Fibroblast of lung (primary cell): ENCODE measurements around the gene PRPH. TPM values are rescaled to one million over a fixed set of nuclear protein-coding genes. Genes with fewer than 3 reads are reported as not detected.
"Not testable (repeated sequence)": the region's sequence is repeated elsewhere in the genome, so short reads cannot be mapped to it uniquely, and the experiment has no call there.

ENCODE experiments used
- DNase-seq, 2 donors: peaks; one replicate each; pipeline versions ENCODE4 v3.0.0 to v3.0.0-alpha.2; 2010; ENCODE audit warnings: low read depth in 2 of 2
- H2AFZ ChIP-seq: 2 replicates; pipeline ENCODE4 v1.5.1; 2012; ENCODE audit warnings: low read length, control low read depth, inconsistent platforms
- H3K27ac ChIP-seq: 2 replicates; pipeline ENCODE4 v1.5.1; 2011; ENCODE audit warnings: low read length, control low read depth; ENCODE audit not compliant: insufficient read depth
- H3K27me3 ChIP-seq: 2 replicates; pipeline ENCODE4 v1.5.1; 2011; ENCODE audit warnings: mild to moderate bottlenecking, low read length; ENCODE audit not compliant: control insufficient read depth, insufficient read depth
- H3K36me3 ChIP-seq: 2 replicates; pipeline ENCODE4 v1.5.1; 2011; ENCODE audit warnings: low read length; ENCODE audit not compliant: control insufficient read depth, insufficient read depth
- H3K4me1 ChIP-seq: 2 replicates; pipeline ENCODE4 v1.5.1; 2011; ENCODE audit warnings: low read length; ENCODE audit not compliant: control insufficient read depth, insufficient read depth; ENCODE audit errors: extremely low read depth
- H3K4me2 ChIP-seq: 2 replicates; pipeline ENCODE4 v1.5.1; 2011; ENCODE audit warnings: low read length, control low read depth; ENCODE audit not compliant: insufficient read depth; ENCODE audit errors: extremely low read depth
- H3K4me3 ChIP-seq, 4 experiments: fragments of 200-600 bp in 1 of 4; sonication (generic) in 1 of 4; replicated peaks in 1 of 4; 2 replicates each; pipeline ENCODE4 v1.5.1; 2011 to 2016; ENCODE audit warnings: low read length in 4 of 4, low read depth in 3 of 4, mild to moderate bottlenecking in 3 of 4, control low read depth in 2 of 4, inconsistent platforms in 1 of 4, mixed read lengths in 1 of 4; ENCODE audit not compliant: insufficient read depth in 1 of 4; ENCODE audit errors: control extremely low read depth in 1 of 4
- H3K79me2 ChIP-seq: 2 replicates; pipeline ENCODE4 v1.5.1; 2012; ENCODE audit warnings: mild to moderate bottlenecking, low read length, inconsistent platforms; ENCODE audit not compliant: control insufficient read depth, insufficient read depth
- H3K9ac ChIP-seq: 2 replicates; pipeline ENCODE4 v1.5.1; 2011; ENCODE audit warnings: mild to moderate bottlenecking, low read length, control low read depth; ENCODE audit not compliant: insufficient read depth
- H3K9me3 ChIP-seq: 2 replicates; pipeline ENCODE4 v1.5.1; 2012; ENCODE audit warnings: low read depth, low read length; ENCODE audit not compliant: control insufficient read depth, insufficient read depth
- H4K20me1 ChIP-seq: 2 replicates; pipeline ENCODE4 v1.5.1; 2011; ENCODE audit warnings: low read length; ENCODE audit not compliant: control insufficient read depth, insufficient read depth; ENCODE audit errors: extremely low read depth
- CTCF ChIP-seq, 2 donors: IDR thresholded peaks in 1 of 2; conservative IDR thresholded peaks in 1 of 2; 1 replicate in 1 of 2; 2 replicates in 1 of 2; pipeline ENCODE4 v1.5.1; 2011 to 2012; ENCODE audit warnings: low read length in 2 of 2, control low read depth in 1 of 2, inconsistent platforms in 1 of 2, low read depth in 1 of 2, mild to moderate bottlenecking in 1 of 2
- EZH2 ChIP-seq: IDR thresholded peaks from 2 replicates; pipeline ENCODE4 v1.5.1; 2012; ENCODE audit warnings: low read length, control low read depth, mild to moderate bottlenecking; ENCODE audit errors: missing control alignments
- polyA plus RNA-seq, 2 donors: library from polyadenylated mRNA; depleted of rRNA in 1 of 2; stranded (reverse) in 1 of 2; unstranded in 1 of 2; fragments of >200 nt; gene quantifications; 2 replicates each; pipeline ENCODE4 v1.2.1, GENCODE V29; 2011 to 2012; ENCODE audit warnings: missing spikeins in 1 of 2
- total RNA-seq: library from RNA; depleted of rRNA; stranded (reverse); fragments of >200 nt; gene quantifications from 2 replicates; pipeline ENCODE4 v1.2.1, GENCODE V29; 2014

Gene PRPH
- total and polyA plus RNA-seq, 2 donors (not counting 1 experiment from before 2014, with no cell fraction given) = 0.06 to 0.50 TPM

DNA sequence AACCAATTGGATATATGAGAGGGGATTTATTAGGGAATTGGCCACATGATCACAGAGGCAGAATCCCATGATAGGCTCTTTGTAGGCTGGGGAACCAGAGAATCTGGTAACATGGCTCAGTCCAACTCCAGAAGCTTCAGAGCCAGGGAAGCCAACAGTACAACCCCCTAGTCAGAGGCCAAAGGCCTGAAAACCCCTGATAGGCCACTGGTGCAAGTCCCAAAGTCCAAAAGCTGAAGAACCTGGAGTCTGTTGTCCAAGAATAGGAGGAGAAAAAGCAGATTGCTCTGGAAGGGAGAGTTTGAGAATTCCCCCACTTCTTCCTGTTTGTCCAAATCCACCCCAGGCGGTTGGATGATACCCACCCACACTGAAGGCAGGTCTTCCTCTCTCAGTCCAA, 19.9 kb downstream of the PRPH start:
- no peak overlapping the region for H3K27ac ChIP-seq
- H3K4me3 ChIP-seq = no peak overlapping the region
- no peak for DNase-seq
- no peaks in the 10 kb centered on the region for H3K27me3 ChIP-seq
- no peaks in the 10 kb centered on the region for H3K9me3 ChIP-seq
- H4K20me1 ChIP-seq = no peaks in the 10 kb centered on the region
- no peaks in the 10 kb centered on the region for H3K4me1 ChIP-seq
- no peak overlapping the region for H3K9ac ChIP-seq
- no peaks in the 10 kb centered on the region for H3K36me3 ChIP-seq
- H3K4me2 ChIP-seq = no peak overlapping the region
- no peak for TF ChIP-seq CTCF (conservative IDR thresholded peaks at IDR 0.05 in 1 of 2, IDR thresholded peaks at IDR 0.05 in 1 of 2; ENCODE audit: low read depth in 1 of 2, low read length in 2 of 2)
- no peak for TF ChIP-seq EZH2
- no peaks in the 10 kb centered on the region for H3K79me2 ChIP-seq
- H2AFZ ChIP-seq = no peak overlapping the region

DNA sequence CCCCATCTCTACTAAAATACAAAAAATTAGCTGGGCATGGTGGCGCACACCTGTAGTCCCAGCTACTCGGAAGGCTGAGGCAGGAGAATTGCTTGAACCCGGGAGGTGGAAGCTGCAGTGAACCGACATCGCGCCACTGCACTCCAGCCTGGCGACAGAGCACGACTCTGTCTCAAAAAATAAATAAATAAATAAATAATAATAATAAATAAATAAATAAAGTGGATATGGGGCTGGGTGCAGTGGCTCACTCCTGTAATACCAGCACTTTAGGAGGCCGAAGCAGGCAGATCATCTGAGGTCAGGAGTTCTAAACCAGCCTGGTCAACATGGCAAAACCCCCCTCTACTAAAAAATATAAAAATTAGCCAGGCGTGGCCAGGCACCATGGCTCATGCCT, 22.2 kb downstream of the PRPH start:
- not testable (repeated sequence) for H3K27ac ChIP-seq, H3K4me3 ChIP-seq, H3K27me3 ChIP-seq, H3K9ac ChIP-seq, H3K4me2 ChIP-seq, H3K4me1 ChIP-seq, H4K20me1 ChIP-seq, H3K79me2 ChIP-seq, DNase-seq, H3K36me3 ChIP-seq, H2AFZ ChIP-seq, H3K9me3 ChIP-seq

DNA sequence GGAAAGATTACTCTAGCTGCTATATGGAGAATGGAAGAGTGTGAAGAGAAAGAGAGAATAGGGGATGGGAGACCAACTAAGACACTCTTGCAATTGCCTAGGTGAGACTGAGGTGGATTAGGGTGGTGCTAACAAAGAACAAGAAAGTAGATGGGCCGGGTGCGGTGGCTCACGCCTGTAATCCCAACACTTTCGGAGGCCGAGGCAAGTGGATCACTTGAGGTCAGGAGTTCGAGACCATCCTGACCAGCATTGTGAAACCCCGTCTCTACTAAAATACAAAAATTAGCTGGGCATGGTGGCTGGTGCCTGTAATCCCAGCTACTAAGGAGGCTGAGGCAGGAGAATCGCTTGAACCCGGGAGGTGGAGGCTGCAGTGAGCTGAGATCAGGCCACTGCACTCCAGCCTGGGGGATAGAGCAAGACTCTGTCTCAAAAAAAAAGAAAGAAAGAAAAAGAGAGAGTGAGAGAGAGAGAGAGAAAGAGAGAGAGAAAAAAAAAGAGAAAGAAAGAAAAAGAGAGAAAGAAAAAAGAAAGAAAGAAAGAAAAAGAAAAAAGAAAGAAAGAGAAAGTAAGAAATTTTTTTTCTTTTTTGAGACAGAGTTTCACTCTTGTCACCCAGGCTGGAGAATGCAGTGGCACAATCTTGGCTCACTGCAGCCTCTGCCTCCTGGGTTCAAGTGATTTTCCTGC, 25.6 kb downstream of the PRPH start:
- not testable (repeated sequence) for H3K27me3 ChIP-seq, H3K36me3 ChIP-seq, H3K4me3 ChIP-seq, DNase-seq, H3K27ac ChIP-seq, H3K9me3 ChIP-seq, H4K20me1 ChIP-seq, H2AFZ ChIP-seq, H3K4me1 ChIP-seq, H3K4me2 ChIP-seq, H3K9ac ChIP-seq
- H3K79me2 ChIP-seq = peaks cover 11% of the 10 kb centered on the region

DNA sequence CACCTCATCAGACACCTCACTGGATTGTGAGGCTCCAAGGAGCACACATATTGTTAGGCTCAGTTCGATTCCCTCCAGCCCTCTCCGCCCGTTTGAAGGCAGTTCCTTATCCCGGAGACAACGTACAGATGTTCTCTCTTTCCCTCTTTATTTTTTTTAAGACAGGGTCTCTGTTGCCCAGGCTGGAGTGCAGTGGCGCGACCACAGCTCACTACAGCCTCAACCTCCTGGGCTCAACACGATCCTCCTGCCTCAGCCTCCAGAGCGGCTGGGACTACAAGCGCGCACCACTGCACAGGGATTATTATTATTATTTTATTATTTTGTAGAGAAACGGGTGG, 27.4 kb downstream of the PRPH start:
- peak overlapping the region; percentile 74 for H3K9ac ChIP-seq

More for the DNA sequence above, 27.4 kb downstream of the PRPH start:
- H4K20me1 ChIP-seq = no peaks in the 10 kb centered on the region
- peaks cover 11% of the 10 kb centered on the region for H3K79me2 ChIP-seq
- peak overlapping the region; percentile 75 for H3K4me2 ChIP-seq
- H3K27ac ChIP-seq = peak overlapping the region; percentile 73
- H2AFZ ChIP-seq = peak overlapping the region; percentile 86
- H3K4me3 ChIP-seq = peak overlapping the region; percentile 74 to 80 (median 75)
- no peak for DNase-seq
- H3K36me3 ChIP-seq = peaks cover 4% of the 10 kb centered on the region
- H3K4me1 ChIP-seq = peaks cover 2% of the 10 kb centered on the region
- TF ChIP-seq CTCF (conservative IDR thresholded peaks at IDR 0.05 in 1 of 2, IDR thresholded peaks at IDR 0.05 in 1 of 2; ENCODE audit: low read depth in 1 of 2, low read length in 2 of 2) (no peak), EZH2 (no peak)
- no peaks in the 10 kb centered on the region for H3K9me3 ChIP-seq
- no peaks in the 10 kb centered on the region for H3K27me3 ChIP-seq
